NCI-H2227 treated with DMSO at 0.1 percent for 48 hours (cell line): ENCODE results near the gene ROGDI.

ENCODE experiments used
- DNase-seq: peaks from one replicate; lab custom pipeline; 2025; lab: John Stamatoyannopoulos, UW

Gene ROGDI

GRCh38 chr16:4813251-4814003 is 11.0 kb upstream of the ROGDI start:
- no peak for DNase-seq

GRCh38 chr16:4811773-4812172 is 9.3 kb upstream of the ROGDI start:
- no peak for DNase-seq

- DNase-seq, result no peak
Measured at GRCh38 chr16:4811242-4811641, 8.8 kb upstream of the ROGDI start.

- no peak for DNase-seq
Measured at GRCh38 chr16:4806280-4806679, 3.8 kb upstream of the ROGDI start.

- no peak for DNase-seq
Measured at GRCh38 chr16:4805231-4805630, 2.8 kb upstream of the ROGDI start.

- DNase-seq, result no peak
Measured at GRCh38 chr16:4803898-4804762, 1.7 kb upstream of the ROGDI start.

- DNase-seq, result no peak
Measured at GRCh38 chr16:4803401-4803844, 990 bp upstream of the ROGDI start.

GRCh38 chr16:4802659-4803287 is 340 bp upstream of the ROGDI start:
- DNase-seq, result peak; percentile 89

GRCh38 chr16:4801051-4801961 is 1.1 kb downstream of the ROGDI start:
- no peak for DNase-seq

GRCh38 chr16:4800290-4801041 is 2.0 kb downstream of the ROGDI start:
- DNase-seq, result no peak

GRCh38 chr16:4799171-4799855 is 3.1 kb downstream of the ROGDI start:
- no peak for DNase-seq

GRCh38 chr16:4798456-4798855 is 4.0 kb downstream of the ROGDI start:
- DNase-seq, result no peak

GRCh38 chr16:4797805-4798252 is 4.6 kb downstream of the ROGDI start:
- DNase-seq, result no peak

GRCh38 chr16:4796982-4797804 is 5.2 kb downstream of the ROGDI start:
- no peak for DNase-seq

- DNase-seq, result no peak
Measured at GRCh38 chr16:4795828-4796572, 6.4 kb downstream of the ROGDI start.

- DNase-seq, result peak; percentile 28
Measured at GRCh38 chr16:4795181-4795827, 7.1 kb downstream of the ROGDI start, which contains the start of gene SMIM22. Gene SMIM22, plus strand, starts transcription at chr16:4795369. Its CDS starts 366 bp downstream, at chr16:4795735.

GRCh38 chr16:4792951-4793513 is 9.4 kb downstream of the ROGDI start:
- DNase-seq, result no peak

GRCh38 chr16:4790871-4791270 is 11.6 kb downstream of the ROGDI start:
- DNase-seq, result no peak
